ENCODE data around the gene TREH. TPM values are rescaled to one million over a fixed set of nuclear protein-coding genes. Genes with fewer than 3 reads are reported as not detected.

TREH gene
- total RNA-seq, 2 donors from 2014 or later: 2.0 TPM; not detected in 1

DNA sequence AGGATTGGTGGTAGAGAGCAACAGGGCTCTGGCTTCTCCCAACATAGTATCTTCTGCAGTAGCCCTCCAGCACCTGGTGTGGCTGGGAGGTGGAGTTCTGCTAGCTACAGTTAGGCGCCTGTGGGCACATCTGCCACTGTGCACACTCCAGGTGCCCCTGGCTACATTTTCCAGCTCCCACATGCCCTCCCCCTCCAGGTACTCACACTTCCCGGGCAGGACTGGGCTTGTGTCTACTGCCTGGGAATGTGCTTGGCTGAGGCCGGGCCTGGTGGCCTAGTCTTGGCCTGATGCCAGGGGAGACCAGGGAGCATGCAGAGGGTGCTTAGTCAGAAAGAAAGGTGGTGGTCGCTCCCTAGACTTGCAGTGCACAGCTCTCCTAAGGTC, 56.2 kb downstream of the TREH start:
- peaks cover 41% of the 10 kb centered on the region for H3K4me1 ChIP-seq
- peak in 2 of 4 donors; percentile 30 to 52 for DNase-seq
- ATAC-seq: no peak
- H3K27me3 ChIP-seq: no peaks in the 10 kb centered on the region
- H3K9me3 ChIP-seq: no peaks in the 10 kb centered on the region
- intact Hi-C loops (cut with DNase I): no loop called here
- H3K4me3 ChIP-seq: no peak overlapping the region
- WGBS, 2 donors: 44 to 57% methylated on average over 4 of the region's 4 CpGs
- TF ChIP-seq, protein P1, sequence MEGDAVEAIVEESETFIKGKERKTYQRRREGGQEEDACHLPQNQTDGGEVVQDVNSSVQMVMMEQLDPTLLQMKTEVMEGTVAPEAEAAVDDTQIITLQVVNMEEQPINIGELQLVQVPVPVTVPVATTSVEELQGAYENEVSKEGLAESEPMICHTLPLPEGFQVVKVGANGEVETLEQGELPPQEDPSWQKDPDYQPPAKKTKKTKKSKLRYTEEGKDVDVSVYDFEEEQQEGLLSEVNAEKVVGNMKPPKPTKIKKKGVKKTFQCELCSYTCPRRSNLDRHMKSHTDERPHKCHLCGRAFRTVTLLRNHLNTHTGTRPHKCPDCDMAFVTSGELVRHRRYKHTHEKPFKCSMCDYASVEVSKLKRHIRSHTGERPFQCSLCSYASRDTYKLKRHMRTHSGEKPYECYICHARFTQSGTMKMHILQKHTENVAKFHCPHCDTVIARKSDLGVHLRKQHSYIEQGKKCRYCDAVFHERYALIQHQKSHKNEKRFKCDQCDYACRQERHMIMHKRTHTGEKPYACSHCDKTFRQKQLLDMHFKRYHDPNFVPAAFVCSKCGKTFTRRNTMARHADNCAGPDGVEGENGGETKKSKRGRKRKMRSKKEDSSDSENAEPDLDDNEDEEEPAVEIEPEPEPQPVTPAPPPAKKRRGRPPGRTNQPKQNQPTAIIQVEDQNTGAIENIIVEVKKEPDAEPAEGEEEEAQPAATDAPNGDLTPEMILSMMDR (IDR thresholded peaks at IDR 0.05): no peak
- TF ChIP-seq POLR2A (IDR thresholded peaks at IDR 0.05): no peak
- H3K36me3 ChIP-seq (replicated peaks in 1 of 2; ENCODE audit: insufficient read depth in 1 of 2, low read depth in 2 of 2): no peaks in the 10 kb centered on the region
- peak overlapping the region; percentile 16 to 76 (median 41) for H3K27ac ChIP-seq

DNA sequence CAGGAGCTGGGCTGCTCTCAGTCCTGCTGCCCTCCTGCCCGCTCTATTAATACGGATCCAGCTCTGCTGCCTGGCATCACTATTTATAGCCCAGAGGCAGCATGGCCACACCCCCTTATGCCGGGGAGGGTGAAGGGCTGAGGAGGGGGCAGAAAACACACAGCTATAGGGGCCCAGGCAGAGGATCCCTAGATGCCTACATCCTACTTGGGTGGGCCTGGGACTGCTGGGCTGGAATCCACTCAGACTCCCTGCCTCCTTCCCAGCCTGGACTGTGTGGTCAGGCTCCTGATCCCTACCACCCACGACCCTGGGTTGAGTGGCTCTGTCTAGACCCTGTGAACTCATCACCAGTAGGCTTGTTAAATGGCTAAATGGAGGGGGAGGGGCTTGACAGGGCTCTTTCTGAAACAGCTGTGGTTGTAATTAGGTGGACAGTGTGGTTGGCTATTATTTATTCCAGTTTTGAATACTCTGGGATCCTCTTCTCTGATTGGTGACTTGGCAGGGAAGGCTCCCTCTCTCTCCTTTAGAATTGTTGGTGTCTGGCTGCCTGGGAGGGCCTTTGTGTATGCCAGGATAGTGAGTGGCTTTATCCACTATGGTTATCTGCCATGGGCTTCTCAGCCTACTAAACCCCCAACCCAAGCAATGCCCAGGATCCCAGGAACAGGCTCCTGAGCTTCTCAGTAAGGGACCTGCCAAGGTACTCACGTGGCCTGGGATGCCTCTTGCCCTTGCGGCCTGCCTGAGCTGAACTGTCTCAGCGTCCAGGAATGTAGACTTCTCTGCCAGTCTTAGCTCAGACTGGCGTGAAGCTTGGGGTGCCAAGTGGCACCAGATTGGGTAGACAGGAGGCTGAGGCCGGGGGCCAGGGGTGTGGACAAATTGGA, 56.8 kb downstream of the TREH start:
- Histone ChIP-seq H3K27me3 (no peaks in the 10 kb centered on the region), H3K9me3 (no peaks in the 10 kb centered on the region), H3K36me3 (replicated peaks in 1 of 2; ENCODE audit: insufficient read depth in 1 of 2, low read depth in 2 of 2) (no peaks in the 10 kb centered on the region), H3K27ac (peak overlapping the region; percentile 16 to 76 (median 41)), H3K4me3 (no peak overlapping the region), H3K4me1 (peaks cover 45% of the 10 kb centered on the region)
- ATAC-seq (peak; percentile 36), DNase-seq (peak in 2 of 4 donors; percentile 39 to 53)
- WGBS, 2 donors: 45 to 63% methylated on average over 5 to 9 of the region's 9 CpGs
- TF ChIP-seq POLR2A (IDR thresholded peaks at IDR 0.05): no peak
- TF ChIP-seq, protein P1 (IDR thresholded peaks at IDR 0.05): no peak
- intact Hi-C loops (cut with DNase I): no loop called here

DNA sequence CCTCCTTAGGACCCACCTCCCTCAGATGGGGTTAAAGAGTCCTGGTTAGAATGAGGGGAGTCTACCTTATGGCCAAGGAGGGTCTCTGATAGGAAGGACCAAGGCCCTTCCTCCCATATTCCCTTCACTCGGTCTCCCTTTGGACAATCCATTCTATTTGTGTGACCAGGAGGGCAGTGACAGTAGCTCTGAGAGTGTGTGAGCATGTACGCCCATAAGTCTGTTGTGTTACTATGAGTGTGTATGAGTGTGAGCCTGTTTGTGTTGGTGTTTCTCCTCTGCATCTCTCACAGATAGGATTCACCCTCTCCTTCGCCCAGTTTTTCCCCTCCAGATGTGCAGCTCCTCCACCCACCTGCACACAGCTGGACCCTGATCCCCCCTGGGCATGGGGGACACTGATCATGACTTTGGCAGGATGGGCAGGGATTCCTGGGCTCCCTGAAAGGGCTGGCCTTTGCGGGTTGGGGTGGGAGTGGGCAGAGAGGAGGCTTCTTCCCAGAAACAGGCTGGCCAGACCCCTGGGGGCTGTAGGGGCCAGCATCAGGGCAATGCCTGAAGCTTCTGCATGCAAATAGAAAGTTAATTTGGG, 57.6 kb downstream of the TREH start:
- Histone ChIP-seq H3K36me3 (replicated peaks in 1 of 2; ENCODE audit: insufficient read depth in 1 of 2, low read depth in 2 of 2) (no peaks in the 10 kb centered on the region), H3K9me3 (no peaks in the 10 kb centered on the region), H3K4me1 (peaks cover 45% of the 10 kb centered on the region), H3K27ac (peak overlapping the region; percentile 21 to 76 (median 48)), H3K4me3 (no peak overlapping the region), H3K27me3 (no peaks in the 10 kb centered on the region)
- DNase-seq (no peak), ATAC-seq (no peak)
- intact Hi-C loops (cut with DNase I): no loop called here
- 82 to 90% methylated on average over 4 of the region's 4 CpGs for WGBS, 2 donors
- TF ChIP-seq, protein P1 (IDR thresholded peaks at IDR 0.05): no peak
- no peak for TF ChIP-seq POLR2A (IDR thresholded peaks at IDR 0.05)

DNA sequence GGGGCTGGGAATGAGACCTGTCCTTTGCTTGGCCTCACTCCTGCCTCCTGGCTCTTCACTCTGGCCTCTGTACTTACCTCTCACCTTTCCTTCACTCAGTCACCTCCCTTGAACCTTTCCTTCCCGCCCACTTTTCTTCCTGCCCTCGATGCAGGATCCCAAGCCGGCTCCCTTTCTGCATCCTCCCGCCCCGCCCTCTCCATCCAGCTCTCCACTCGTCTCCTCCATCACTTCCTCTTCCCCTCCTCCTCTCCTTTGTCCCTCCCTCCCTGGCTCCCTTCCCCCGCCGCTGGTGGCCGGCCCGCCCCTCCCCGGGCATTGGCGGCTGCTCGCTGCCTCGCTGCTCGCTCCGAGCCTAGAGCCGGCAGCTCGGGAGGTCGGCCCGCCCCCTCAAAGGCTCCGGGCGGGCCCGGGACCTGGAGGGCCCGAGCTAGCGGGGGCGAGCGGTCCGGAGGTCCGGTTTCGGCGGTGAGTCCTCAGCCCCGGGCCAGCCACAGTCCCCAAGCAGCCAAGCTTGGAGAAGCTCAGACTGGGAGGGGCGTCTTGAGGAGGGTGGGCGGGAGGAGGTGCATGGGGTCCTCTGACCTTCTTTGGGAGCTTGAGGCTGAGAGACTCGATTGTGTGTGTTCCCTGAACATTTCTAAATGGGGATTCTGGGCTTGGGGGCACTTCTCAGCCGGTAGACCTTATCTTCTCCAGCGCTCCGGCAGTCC, 58.2 kb downstream of the TREH start:
- TF ChIP-seq POLR2A (IDR thresholded peaks at IDR 0.05): no peak
- TF ChIP-seq, protein P1 (IDR thresholded peaks at IDR 0.05): no peak
- WGBS, 2 donors: 5 to 14% methylated on average over 20 to 33 of the region's 38 CpGs
- Histone ChIP-seq H3K27me3 (no peaks in the 10 kb centered on the region), H3K9me3 (no peaks in the 10 kb centered on the region), H3K4me1 (peaks cover 50% of the 10 kb centered on the region), H3K27ac (peak overlapping the region; percentile 21 to 76 (median 48)), H3K4me3 (no peak overlapping the region), H3K36me3 (replicated peaks in 1 of 2; ENCODE audit: insufficient read depth in 1 of 2, low read depth in 2 of 2) (no peaks in the 10 kb centered on the region)
- ATAC-seq (peak; percentile 72), DNase-seq (peak; percentile 69 to 79 (median 74))
- intact Hi-C loops (cut with DNase I): no loop called here

All from body of pancreas (tissue), 4 donors.